Common myeloid progenitor, CD34-positive (primary cell): ENCODE data around the gene ANKS4B.
"Not testable (repeated sequence)": the region's sequence is repeated elsewhere in the genome, so short reads cannot be mapped to it uniquely, and the experiment has no call there.

Source experiments
- CTCF ChIA-PET: fragments of 350-600 bp; sonication (Branson Sonifier 250); formaldehyde crosslinking; loops from one replicate; lab custom pipeline; 2021; ENCODE audit warnings: antibody characterized with exemption; lab: Charles Lee
- POLR2A ChIA-PET: fragments of 350-600 bp; sonication (Branson Sonifier 250); formaldehyde crosslinking; loops from one replicate; lab custom pipeline; 2021; ENCODE audit warnings: antibody characterized with exemption; lab: Charles Lee
- DNase-seq, 3 donors: peaks; one replicate each; pipeline versions ENCODE4 v3.0.0 to v3.0.0-alpha.2; 2013
- H3K27ac ChIP-seq, 2 experiments: 1 replicate in 1 of 2; 2 replicates in 1 of 2; pipeline ENCODE4 v1.7.0; 2013; ENCODE audit warnings: inconsistent platforms in 2 of 2, low read length in 2 of 2, mild to moderate bottlenecking in 2 of 2, low read depth in 1 of 2, moderate library complexity in 1 of 2; ENCODE audit not compliant: severe bottlenecking in 2 of 2, insufficient read depth in 1 of 2, poor library complexity in 1 of 2
- H3K27me3 ChIP-seq, 5 experiments: replicated peaks in 2 of 5; 1 replicate in 3 of 5; 2 replicates in 2 of 5; pipeline versions ENCODE4 v1.6.1 to v1.7.0; 2013; ENCODE audit warnings: low read length in 4 of 5, mild to moderate bottlenecking in 2 of 5, moderate library complexity in 2 of 5, inconsistent platforms in 1 of 5; ENCODE audit not compliant: insufficient read depth in 5 of 5, control insufficient read depth in 4 of 5
- H3K36me3 ChIP-seq, 4 experiments: 1 replicate in 2 of 4; 2 replicates in 2 of 4; pipeline versions ENCODE4 v1.6.1 to v1.7.0; 2013; ENCODE audit warnings: low read length in 3 of 4, control low read depth in 1 of 4, mild to moderate bottlenecking in 1 of 4; ENCODE audit not compliant: control insufficient read depth in 4 of 4, insufficient read depth in 4 of 4
- H3K4me1 ChIP-seq, 4 experiments: 1 replicate in 3 of 4; 2 replicates in 1 of 4; pipeline versions ENCODE4 v1.6.1 to v1.7.1; 2013; ENCODE audit warnings: low read length in 3 of 4, mild to moderate bottlenecking in 3 of 4, control low read depth in 1 of 4, inconsistent platforms in 1 of 4, moderate library complexity in 1 of 4; ENCODE audit not compliant: control insufficient read depth in 4 of 4, insufficient read depth in 4 of 4; ENCODE audit errors: control extremely low read depth in 1 of 4
- H3K4me3 ChIP-seq, 7 experiments: 1 replicate in 4 of 7; 2 replicates in 3 of 7; pipeline versions ENCODE4 v1.5.1 to v1.7.0; 2013; ENCODE audit warnings: mild to moderate bottlenecking in 7 of 7, low read length in 6 of 7, moderate library complexity in 6 of 7, inconsistent platforms in 2 of 7, low read depth in 2 of 7, control low read depth in 1 of 7; ENCODE audit not compliant: insufficient read depth in 4 of 7, control insufficient read depth in 1 of 7; ENCODE audit errors: extremely low read depth in 1 of 7
- H3K9me3 ChIP-seq, 5 experiments: 1 replicate in 4 of 5; 2 replicates in 1 of 5; pipeline versions ENCODE4 v1.6.1 to v1.7.1; 2013; ENCODE audit warnings: low read length in 4 of 5, mild to moderate bottlenecking in 2 of 5, inconsistent platforms in 1 of 5, low read depth in 1 of 5, moderate library complexity in 1 of 5; ENCODE audit not compliant: control insufficient read depth in 4 of 5, insufficient read depth in 2 of 5; ENCODE audit errors: control extremely low read depth in 1 of 5
- WGBS: methylation state at CpG from one replicate; pipeline ENCODE4 v1.1.5; 2013; ENCODE audit not compliant: insufficient coverage; 5-methylcytosine and 5-hydroxymethylcytosine counted together

ANKS4B gene

DNA sequence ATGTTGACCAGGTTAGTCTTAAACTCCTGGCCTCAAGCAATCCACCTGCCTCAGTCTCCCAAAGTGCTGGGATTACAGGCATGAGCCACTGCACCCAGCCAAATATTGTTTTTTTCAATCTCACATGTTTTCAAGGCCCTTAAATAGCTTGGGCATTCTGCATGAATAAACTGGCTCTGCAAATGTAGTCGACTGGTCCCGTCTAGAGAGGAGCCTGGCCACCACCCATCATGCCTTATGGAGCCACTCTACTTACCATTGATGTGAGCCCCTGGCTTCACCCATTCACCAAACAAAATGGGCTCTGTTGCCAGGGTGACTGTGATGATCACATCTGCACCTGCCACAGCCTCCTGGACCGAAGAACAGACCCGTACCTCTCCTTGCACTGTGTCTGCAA lies 33.8 kb downstream of the ANKS4B start:
- Histone ChIP-seq H3K4me1 (no peaks in the 10 kb centered on the region), H3K27me3 (no peaks in the 10 kb centered on the region), H3K27ac (no peak overlapping the region), H3K4me3 (no peak overlapping the region), H3K36me3 (no peaks in the 10 kb centered on the region), H3K9me3 (no peaks in the 10 kb centered on the region)
- DNase-seq: no peak
- ChIA-PET CTCF (interaction anchor here (1.4 kb wide), 1 partner anchor 11 kb away, joined by 4 read pairs; the partner anchor contains the start of gene CRYM), POLR2A (no interaction called here)
- 100% methylated on average over 4 of the region's 4 CpGs for WGBS

DNA sequence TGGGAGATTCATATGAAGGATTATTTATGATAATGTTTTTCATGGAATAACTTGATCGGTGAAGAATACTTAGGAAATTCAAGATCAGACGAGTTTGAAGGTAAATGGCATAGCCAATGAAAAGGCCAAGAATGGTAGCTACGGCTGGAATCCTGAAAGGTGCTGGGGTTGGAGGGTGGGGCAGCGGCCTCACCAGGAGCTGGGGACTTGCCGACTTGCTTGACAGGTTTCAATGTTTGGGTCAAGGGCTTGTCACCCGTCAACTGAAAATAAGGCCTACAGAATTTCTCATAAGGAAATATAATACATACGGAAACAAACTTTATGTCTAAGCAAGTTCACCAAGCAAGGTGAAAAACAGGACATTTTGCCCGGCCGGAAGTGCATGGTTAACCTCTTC lies 34.7 kb downstream of the ANKS4B start:
- POLR2A ChIA-PET: no interaction called here
- Histone ChIP-seq H3K4me3 (no peak overlapping the region), H3K4me1 (no peaks in the 10 kb centered on the region)

DNA sequence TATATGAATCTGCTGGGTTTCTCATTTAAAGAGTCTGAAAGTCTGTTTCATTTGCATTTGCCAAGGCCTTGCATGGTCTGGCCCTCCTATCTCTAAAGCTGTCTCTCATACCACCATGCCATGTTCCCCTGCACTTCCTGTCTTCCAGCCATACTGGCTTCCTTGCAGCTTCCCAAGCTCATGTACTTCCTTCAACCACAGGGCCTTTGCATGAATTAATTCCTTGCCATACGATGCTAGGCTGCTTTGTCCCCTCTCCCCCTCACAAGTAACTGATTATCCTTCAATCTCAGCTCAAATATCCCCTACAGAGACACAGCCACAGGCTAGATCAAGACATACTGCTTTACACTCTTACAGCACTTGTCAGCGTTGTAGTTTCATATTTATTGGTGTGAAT lies 38.8 kb downstream of the ANKS4B start:
- ChIA-PET CTCF (no interaction called here), POLR2A (no interaction called here)
- no peaks in the 10 kb centered on the region for H3K36me3 ChIP-seq
- H3K9me3 ChIP-seq: no peaks in the 10 kb centered on the region
- no peak for DNase-seq
- peaks cover 0 to 21% (median 7%) of the 10 kb centered on the region in 5 experiments for H3K27me3 ChIP-seq
- WGBS: 80% methylated on average over 1 of the region's 2 CpGs
- peaks cover 0 to under 1% (median 0%) of the 10 kb centered on the region in 4 experiments for H3K4me1 ChIP-seq
- H3K4me3 ChIP-seq: no peak overlapping the region
- H3K27ac ChIP-seq: no peak overlapping the region

More for the DNA sequence above, 34.7 kb downstream of the ANKS4B start:
- no peak for DNase-seq
- no peaks in the 10 kb centered on the region for H3K27me3 ChIP-seq
- H3K36me3 ChIP-seq: no peaks in the 10 kb centered on the region
- H3K9me3 ChIP-seq: no peaks in the 10 kb centered on the region
- CTCF ChIA-PET: interaction anchor here (1.4 kb wide), 1 partner anchor 10 kb away, joined by 4 read pairs; the partner anchor contains the start of gene CRYM
- no peak overlapping the region for H3K27ac ChIP-seq
- 99% methylated on average over 5 of the region's 9 CpGs for WGBS

DNA sequence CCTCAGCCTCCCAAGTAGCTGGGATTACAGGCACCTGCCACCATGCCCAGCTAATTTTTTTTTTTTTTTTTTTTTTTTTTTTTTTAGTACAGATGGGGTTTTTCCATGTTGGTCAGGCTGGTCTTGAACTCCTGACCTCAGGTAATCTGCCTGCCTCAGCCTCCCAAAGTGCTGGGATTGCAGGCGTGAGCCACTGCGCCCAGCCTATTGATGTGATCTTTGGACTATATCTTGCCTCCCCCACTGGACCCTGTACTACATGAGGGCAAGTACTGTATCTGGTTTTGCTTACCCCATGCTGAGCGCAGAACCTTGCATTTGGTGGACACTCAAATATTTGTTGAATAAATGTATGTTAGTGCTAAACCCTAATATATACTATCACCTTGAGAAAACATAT lies 39.3 kb downstream of the ANKS4B start:
- not testable (repeated sequence) for H3K36me3 ChIP-seq

DNA sequence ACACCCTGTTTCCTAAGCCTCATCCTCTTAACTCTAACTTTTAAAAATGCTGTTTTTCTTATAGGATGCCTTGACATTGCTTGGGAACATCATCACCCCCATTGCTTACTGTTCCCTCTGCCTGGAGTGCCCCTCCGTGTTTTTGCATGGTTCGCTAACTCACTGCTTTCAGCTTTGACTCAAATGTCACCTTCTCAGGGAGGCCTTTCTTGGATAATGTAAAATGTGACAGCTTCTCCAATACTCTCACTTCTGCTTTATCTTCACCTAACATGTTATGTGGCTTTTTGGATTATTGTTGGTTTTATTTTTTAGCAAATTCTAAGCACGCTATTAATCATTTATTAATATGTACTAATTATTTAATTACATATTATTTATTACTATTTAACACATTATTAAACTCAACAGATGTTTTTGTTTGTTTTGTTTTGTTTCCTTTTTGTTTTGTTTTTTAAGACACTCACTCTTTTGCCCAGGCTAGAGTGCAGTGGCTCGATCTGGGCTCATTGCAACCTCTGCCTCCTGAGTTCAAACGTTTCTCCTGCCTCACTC lies 40.8 kb downstream of the ANKS4B start:
- no peak for DNase-seq
- H3K27me3 ChIP-seq: peaks cover 2 to 30% (median 15%) of the 10 kb centered on the region in 5 experiments
- no peaks in the 10 kb centered on the region for H3K9me3 ChIP-seq
- 77% methylated on average over 3 of the region's 5 CpGs for WGBS
- H3K36me3 ChIP-seq: no peaks in the 10 kb centered on the region
- no peak overlapping the region for H3K4me3 ChIP-seq
- ChIA-PET POLR2A (no interaction called here), CTCF (interaction anchor here (0.8 to 2.2 kb wide), 2 partner anchors 13 to 435 kb away, joined by 3 to 7 read pairs; no protein-coding TSS in a partner anchor)
- H3K4me1 ChIP-seq: peaks cover 0 to 13% (median 7%) of the 10 kb centered on the region in 4 experiments
- H3K27ac ChIP-seq: no peak overlapping the region

More for the DNA sequence above, 39.3 kb downstream of the ANKS4B start:
- POLR2A ChIA-PET, CTCF ChIA-PET, H3K4me3 ChIP-seq, DNase-seq, H3K4me1 ChIP-seq, H3K9me3 ChIP-seq, H3K27ac ChIP-seq: not testable (repeated sequence)
- WGBS: 100% methylated on average over 1 of the region's 3 CpGs
- peaks cover 2 to 26% (median 7%) of the 10 kb centered on the region in 5 experiments for H3K27me3 ChIP-seq

DNA sequence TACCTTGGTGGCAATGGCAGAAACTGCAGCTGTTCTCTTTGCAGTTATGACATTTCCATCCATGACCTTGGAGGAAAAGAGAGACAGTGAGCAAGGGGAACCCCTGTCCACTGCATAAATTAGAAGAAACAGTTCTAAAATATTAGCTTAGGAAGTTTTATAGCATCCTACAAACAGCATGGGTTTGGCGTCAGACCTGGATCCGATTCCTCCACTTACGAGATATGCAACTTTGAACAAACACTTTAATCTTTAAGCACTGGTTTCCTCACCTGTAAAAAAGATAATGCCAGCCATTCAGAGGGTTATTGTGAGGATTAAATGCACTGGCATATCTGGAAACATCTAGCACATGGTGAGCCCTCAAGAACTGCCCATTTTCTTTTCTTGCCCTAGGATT lies 42.0 kb downstream of the ANKS4B start:
- peaks cover 5 to 30% (median 17%) of the 10 kb centered on the region in 5 experiments for H3K27me3 ChIP-seq
- no peaks in the 10 kb centered on the region for H3K9me3 ChIP-seq
- H3K4me3 ChIP-seq: no peak overlapping the region
- H3K36me3 ChIP-seq: no peaks in the 10 kb centered on the region
- ChIA-PET POLR2A (no interaction called here), CTCF (interaction anchor here (0.9 to 2.2 kb wide), 4 partner anchors 10 to 18 kb away, joined by 3 to 7 read pairs (median 4); no protein-coding TSS in a partner anchor)
- DNase-seq: no peak
- WGBS: 100% methylated on average over 1 of the region's 3 CpGs
- H3K27ac ChIP-seq: no peak overlapping the region
- peaks cover 0 to 13% (median 7%) of the 10 kb centered on the region in 4 experiments for H3K4me1 ChIP-seq

DNA sequence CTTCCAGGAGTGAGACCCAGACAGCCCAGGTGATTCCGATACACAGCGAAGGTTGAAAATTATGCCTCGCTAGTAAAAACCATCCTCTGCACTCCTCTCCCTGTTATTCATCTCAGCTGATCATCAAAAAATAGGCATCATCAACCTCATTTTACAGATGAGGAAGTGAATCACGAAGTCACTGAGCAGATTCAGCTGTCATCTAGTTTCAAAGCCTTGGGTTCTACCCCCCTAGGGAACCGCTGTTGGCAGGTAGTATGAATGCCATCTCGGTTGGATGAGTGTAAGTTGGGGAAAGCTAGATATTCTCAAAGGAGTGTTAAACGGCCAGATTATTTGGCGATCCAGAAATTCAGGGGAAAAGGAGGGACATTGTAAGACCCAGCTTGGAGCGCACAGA lies 42.6 kb downstream of the ANKS4B start:
- CTCF ChIA-PET: interaction anchor here (1.1 to 2.2 kb wide), 4 partner anchors 11 to 87 kb away, joined by 5 to 9 read pairs (median 6); no protein-coding TSS in a partner anchor
- WGBS: 88% methylated on average over 7 of the region's 9 CpGs
- peaks cover 5 to 30% (median 17%) of the 10 kb centered on the region in 5 experiments for H3K27me3 ChIP-seq

More for the DNA sequence above, 42.6 kb downstream of the ANKS4B start:
- POLR2A ChIA-PET: no interaction called here
- Histone ChIP-seq H3K4me3 (no peak overlapping the region), H3K9me3 (no peaks in the 10 kb centered on the region), H3K27ac (no peak overlapping the region), H3K36me3 (no peaks in the 10 kb centered on the region), H3K4me1 (peaks cover 0 to 13% (median 7%) of the 10 kb centered on the region in 4 experiments)
- DNase-seq: no peak
